Keratinocyte (primary cell): ENCODE data around the gene TBX6.

Experiments
- CTCF ChIP-seq, 3 experiments: IDR thresholded peaks in 1 of 3; conservative IDR thresholded peaks in 1 of 3; optimal IDR thresholded peaks in 1 of 3; 2 replicates in 2 of 3; 3 replicates in 1 of 3; pipeline versions ENCODE3 to v1.5.1; 2011; ENCODE audit warnings: low read length in 3 of 3, mild to moderate bottlenecking in 3 of 3, moderate library complexity in 2 of 3, control low read depth in 1 of 3, inconsistent platforms in 1 of 3; ENCODE audit not compliant: insufficient read depth in 2 of 3; ENCODE audit errors: extremely low read depth in 1 of 3
- EZH2 ChIP-seq: IDR thresholded peaks from one replicate; pipeline ENCODE4 v1.6.1; 2012; ENCODE audit warnings: inconsistent platforms, mild to moderate bottlenecking, low read length, moderate library complexity

GRCh38 chr16:30114411-30114810 is 22.7 kb upstream of the TBX6 start:
- no peak for TF ChIP-seq CTCF (optimal IDR thresholded peaks at IDR 0.05 in 1 of 3, IDR thresholded peaks at IDR 0.05 in 1 of 3, conservative IDR thresholded peaks at IDR 0.05 in 1 of 3; ENCODE audit: extremely low read depth in 1 of 3, insufficient read depth in 2 of 3, low read length in 3 of 3)
- no peak for TF ChIP-seq EZH2
